HG03175 (cell line): ENCODE results near the gene C10orf67.
"Not testable (repeated sequence)": the region's sequence is repeated elsewhere in the genome, so short reads cannot be mapped to it uniquely, and the experiment has no call there.

Experiments
- ATAC-seq: cut with Tn5 transposase; IDR thresholded peaks from one replicate; pipeline ENCODE4 v1.9.1; 2021; ENCODE audit warnings: mild to moderate bottlenecking, moderate library complexity; ENCODE audit not compliant: unreplicated experiment

Gene C10orf67

DNA sequence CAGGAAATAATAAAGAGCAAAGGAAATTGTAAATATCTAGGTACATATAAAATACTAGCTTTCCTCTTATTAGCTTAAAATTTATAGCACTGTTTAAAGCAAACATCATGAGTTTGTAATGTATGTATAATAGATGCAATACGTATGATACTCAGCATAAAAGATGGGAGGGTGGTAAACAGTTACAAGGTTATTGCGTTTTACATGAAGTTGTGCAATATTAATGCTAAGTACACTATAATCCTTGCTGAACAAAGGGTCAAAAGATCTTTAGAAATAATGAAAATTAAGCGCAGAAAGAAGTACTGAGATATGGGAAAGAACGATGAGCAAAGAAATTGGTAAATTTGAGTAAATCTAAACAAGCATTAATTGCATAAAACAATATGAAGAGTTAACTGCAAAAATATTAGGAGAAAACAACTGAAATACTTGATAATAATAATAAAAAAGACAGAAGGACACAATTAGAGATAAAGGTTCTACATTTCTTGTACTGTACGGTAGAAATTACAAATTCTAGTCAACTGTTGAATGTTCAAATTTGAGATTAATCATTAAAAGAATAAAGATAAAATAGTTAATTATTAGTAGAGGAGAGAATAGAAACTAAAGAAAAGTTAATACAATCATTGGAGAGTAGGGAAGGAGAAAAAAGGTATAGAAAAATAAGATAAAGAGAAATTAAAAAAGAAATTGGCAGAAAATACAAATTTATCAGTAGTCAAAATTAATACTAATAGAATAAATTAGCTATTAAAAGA is 17.9 kb downstream of the C10orf67 start:
- ATAC-seq = no peak

DNA sequence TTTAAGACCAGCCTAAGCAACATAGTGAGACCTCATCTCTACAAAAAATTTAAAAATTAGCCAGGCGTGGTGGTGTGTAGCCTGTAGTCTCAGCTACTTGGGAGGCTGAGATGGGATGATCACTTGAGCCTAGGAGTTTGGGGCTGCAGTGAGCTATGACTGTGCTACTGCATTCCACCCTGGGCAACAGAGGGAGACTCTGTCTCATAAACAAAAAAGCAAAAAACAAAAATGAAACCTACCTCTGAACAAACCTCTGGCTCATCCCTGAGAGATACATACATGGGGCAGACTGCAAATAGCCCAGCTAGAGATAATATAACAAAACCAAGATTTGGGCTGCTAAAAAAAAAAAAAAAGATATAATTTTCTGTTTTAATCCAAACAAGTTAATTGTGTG is 19.5 kb downstream of the C10orf67 start:
- peak; percentile 90 for ATAC-seq

DNA sequence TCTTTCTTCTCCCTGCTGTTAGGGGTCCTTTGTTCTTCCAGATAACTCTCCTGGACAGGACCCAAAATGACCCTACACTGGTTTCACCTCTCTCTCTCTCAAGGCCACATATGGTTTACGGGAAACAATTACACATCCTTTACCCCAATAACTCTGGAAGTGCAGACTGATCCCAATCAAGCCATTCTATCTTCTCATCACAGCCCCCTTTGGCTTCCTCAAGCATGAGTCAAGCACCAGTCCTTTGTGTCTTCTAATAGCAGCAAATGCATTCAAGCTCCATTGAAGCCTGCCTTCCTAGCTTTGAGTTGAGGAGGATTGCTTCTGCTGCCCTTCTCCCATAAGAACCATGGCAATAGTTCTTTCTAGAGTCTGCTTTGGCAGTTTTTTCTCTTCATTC is 20.2 kb downstream of the C10orf67 start:
- no peak for ATAC-seq

DNA sequence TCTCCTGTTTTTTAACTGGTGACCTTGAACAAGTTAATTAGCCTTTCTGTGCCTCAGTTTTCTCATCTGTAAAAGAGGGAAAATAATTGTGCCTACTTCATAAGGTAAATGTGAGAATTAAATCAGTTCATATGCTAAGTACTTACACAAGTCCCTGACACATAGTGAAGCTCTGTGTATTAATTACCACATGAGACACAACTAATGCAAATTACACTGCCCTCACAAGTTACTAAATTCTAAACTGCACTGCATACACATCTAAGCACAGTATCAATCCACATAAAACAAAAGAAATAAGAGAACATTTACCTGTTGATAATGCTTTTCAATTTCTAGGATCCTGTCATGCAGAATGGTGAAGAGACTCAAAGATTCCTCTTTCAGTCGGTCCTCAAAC is 22.5 kb downstream of the C10orf67 start:
- no peak for ATAC-seq

DNA sequence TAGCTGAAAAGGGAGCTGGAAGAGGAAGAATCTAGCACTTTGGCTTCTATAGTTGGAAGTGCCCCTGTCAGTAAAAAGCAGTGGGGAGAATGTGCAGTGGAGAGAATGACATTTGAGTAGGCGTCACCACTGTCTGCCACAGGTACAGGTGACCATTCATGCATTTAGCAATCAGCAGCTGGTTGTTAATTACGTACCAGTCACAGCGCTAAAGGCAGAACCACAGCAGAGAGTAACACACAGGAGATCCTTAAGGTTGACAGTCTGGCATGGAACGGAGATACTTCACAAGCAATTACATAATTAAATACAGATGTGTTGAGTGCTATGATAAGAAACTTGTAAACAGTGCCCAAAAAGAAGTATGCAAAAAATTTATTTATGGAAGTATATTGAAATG is 24.8 kb downstream of the C10orf67 start:
- ATAC-seq = no peak

DNA sequence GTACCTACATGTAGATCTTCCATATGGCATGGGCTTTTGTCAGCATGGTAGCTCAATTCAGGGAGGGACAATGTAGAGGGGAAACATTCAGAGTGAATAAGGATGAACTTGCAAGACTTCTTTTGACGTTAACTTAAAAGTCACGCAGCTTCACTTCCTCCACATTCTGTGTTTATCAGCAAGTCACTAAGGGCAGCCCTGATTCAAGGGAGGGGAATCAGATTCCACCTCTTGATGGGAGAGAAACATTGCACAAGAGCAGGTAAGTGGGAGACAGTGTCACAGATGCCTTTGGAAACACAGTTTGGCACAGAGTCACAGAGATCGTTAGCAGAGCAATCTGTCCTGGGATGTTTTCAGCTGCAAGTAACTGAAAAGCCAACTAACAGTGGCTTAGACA is 26.2 kb downstream of the C10orf67 start:
- ATAC-seq = no peak

DNA sequence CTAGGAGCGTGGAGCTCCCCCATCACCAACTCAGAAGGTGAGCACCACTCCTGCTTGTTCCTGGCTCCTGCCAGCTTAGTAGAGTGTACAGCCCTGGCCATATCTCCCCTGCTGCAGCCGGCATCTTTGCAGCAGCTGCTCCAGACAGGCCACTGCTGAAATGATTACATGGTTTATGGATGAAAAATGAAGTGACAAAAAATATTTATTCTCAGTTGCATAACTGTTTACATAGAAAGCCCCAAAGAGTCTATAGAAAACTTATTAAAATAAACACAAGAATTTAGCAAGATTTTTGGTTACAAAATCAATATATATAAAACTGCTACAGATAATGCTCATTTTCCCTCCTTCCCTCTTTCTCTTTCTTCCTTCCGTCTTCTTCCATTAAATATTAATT is 27.2 kb downstream of the C10orf67 start:
- ATAC-seq = no peak

DNA sequence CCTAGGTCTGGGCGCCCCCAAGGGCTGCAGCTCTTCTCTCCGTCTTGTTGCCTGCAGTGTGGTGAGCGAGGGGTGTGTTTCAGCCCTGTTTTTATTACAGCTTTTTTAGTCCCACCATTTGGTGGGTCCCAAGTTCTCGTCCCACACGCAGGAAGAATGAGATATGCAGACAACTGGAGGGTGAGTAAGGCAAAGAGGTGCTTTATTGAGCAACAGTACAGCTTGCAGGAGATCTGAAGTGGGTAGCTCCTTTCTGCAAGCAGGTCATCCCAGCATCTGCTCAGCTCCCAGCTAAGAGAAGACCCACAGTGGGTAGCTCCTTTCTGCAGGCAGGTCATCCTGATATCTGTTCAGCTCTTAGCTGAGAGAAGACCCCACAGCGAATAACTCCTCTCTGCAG is 28.2 kb downstream of the C10orf67 start:
- no peak for ATAC-seq

DNA sequence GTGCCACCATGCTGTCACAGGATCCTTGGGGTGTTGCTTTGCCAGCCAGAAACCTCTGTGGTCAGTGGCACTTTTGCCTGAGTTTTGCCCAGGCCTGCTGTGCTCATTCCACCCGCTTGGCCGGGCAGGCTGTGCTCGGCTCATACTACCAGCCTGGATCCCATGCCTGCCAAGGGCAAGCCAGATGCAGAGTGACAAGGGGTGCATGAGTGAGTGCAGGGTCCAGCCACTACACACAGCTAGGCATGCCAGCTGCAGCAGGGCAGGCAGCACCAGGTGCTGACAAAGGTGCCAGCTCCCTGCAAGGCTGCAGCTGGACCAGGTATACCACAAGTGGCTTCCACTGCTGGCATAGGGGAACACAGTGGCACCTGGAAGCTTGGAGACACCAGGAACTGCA is 28.6 kb downstream of the C10orf67 start:
- ATAC-seq = no peak

DNA sequence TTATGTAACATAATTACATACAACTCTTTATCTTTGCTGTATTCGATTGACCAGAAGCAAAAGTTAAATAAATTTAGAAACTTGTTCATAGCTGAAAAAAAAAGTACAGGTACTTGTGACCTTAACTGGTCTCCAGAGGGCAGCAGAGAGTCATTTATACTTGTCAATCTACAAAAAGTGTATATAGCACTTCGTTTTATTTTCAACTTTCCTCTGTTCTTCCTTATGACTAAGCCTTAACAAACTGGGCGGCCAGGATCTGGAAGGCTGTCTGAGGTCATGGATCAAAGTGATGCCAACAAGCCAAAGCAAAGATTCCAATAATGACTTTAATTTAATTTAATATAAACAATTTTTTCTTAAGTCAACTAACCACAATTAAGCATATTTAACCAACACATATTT is 29.8 kb downstream of the C10orf67 start:
- peak; percentile 65 for ATAC-seq

DNA sequence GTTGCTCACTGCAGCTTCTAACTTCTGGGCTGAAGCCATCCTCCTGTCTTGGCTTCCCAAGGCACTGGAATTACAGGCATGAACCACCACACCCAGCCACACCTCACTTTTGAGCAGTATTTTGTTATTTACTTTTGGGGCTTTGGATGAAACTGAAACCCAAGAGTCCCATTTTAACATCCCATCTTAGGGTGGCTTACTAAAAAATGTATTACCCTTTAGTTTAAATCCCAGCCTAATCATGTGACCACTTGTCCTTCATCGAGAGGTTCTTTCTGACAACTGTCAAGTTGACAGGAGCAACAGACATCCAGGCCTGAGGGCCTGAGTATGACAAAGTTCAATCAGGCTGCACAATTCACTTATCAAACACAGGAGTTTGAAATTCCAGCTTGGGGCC is 33.6 kb downstream of the C10orf67 start:
- ATAC-seq = no peak

DNA sequence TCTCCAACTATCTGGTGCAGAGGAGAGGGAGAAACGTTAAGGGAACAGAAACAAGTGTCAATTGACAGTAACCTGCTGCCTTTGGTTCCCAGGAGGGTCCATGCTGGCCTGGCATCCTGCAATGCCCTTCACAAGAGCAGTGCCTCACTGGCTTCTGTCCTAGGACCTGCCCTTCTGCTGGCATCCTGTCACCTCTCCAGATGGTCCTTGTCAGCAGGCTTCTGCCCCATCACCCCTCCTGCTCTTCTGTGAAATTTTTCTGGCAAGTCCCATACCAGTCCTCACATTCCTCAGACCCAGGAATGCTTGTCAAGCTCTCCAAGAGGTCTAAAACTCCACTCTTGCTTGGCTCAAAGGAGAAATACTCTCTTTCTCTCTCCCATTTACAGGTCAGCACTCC is 34.2 kb downstream of the C10orf67 start:
- ATAC-seq = no peak

DNA sequence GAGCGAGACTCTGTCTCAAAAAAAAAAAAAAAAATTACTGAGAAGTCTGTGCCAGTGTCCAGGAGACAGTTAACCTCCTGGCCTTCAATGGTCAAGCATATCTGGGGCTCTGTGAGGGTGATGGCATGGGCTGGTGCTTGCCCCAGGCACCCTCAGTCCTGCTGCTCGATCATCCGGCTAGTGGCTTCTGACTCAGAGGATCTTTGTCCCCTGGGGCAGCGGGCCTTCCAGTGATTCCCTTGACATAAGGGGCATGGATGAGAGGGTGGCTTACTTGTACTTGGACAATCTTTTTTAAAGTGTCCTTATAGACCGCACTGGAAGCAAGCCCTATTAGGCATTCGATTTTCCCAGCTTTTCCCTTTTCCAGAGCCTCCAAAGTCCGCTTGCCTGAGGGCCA is 44.6 kb downstream of the C10orf67 start:
- ATAC-seq = not testable (repeated sequence)

DNA sequence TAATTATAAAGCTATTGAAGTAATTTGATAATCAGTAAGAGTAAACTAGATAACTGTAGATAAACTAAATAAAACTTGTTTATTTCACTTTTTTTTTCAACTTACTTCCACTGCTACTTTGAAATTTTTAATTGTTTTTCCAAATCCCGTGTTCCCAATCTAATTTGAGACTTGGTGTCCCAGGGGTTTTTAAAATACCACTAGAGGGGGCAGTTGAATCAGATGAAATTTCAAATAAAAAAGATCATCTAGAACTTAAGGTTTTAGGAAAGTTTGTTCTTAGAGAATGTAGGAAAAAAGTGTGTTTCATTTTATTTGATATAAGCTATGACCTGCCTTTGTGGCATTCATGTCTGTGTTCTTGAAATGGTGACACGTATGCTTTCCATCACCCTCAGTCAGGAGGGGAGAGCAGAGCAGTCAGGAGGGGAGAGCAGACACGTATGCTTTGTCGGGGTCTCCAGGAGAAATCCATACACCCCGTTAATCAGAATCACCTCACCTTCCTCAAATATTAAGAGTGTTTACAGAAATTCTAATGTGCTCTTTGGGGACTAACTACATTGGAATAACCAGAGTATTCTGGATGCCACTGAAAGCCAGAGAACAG is 49.9 kb downstream of the C10orf67 start:
- no peak for ATAC-seq

DNA sequence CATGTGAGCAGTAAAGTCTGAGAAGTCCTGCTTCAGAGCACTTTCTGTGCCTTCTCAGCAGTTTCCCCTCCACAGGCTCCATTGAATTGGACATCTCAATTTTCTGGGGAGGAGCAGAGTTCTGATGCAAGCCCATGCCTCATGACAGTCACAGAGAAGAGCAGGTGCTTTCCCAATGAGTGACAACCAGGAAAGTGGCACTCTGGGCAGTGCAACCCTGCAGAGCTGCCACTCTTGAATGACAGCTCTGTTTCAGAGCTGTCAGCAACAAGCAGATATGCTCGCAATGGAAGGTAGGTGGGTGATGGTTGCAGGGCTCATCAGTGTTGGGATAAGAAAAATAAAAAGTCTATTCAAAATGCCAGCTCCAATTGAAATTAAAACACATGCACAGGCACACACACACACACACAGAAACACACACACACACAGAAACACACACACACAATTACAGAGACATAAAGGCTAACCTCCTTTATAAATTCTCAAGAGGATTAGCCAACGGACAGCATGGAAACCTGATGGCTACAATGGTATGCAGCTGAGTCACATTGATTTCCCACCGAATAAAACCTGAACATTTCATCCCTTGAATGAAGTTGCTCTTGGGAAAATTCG is 50.5 kb downstream of the C10orf67 start:
- ATAC-seq = no peak

DNA sequence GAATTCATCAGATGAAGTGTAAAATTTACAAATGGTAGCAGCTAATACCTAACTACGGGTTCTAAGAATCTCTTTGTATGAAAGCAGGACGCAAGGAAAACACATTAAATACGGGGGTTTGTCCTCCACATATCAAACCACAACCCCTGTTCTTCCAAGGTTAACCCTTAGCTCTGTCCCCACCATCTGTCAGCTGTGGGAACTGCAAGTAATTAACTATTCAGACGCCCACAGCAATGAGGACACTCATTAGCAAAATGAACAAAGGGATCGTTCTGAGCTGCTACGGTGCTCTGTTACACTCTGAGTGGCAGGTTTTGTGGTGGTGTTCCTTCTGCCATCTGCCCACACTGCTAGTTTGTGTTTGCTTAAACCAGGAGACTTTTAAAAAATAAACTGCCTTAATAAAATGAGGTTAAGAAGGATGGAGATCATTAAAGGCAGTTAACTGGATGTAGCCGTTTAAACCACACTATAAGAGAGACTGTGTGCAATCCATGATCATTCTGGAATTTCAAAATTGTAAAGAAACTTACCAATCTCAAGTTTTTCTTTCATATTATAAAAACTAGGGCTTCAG is 51.4 kb downstream of the C10orf67 start:
- ATAC-seq = peak; percentile 95

DNA sequence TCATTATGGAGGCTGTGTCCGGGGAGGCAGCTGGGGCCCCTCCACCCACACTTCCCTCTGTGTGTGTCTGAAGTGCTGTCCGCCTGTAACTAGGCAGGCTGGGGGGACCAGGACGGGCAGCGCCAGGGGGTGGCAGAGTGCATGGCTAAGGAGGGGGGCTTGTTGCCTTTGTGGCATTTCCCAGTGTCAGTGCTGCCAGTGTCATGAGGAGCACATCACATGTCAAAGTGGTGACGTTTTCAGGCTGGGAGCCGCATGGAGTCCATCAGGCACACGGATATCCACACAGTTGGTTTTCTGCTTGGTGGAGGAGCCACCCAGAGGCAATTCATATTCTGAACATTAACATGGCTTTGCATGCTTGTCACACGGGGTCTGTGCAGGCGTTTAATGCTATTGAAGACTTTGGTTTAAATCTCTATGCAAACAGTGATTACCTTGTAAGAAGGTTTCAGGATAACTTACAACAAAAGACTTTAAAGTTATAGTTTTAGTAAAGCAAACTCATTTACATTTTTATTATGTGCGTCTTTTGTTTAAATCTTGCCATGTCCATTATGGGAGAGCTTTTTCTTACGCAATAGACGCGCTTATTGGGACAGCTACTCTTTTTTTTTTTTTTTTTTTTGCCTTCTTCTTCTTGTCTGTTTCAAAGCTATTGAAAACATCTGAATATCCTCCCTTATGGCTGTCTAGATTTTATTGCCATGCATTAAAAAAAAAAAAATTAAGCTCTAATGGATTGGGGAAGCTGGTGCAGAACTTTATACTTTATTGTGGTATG is 52.9 kb downstream of the C10orf67 start:
- no peak for ATAC-seq

DNA sequence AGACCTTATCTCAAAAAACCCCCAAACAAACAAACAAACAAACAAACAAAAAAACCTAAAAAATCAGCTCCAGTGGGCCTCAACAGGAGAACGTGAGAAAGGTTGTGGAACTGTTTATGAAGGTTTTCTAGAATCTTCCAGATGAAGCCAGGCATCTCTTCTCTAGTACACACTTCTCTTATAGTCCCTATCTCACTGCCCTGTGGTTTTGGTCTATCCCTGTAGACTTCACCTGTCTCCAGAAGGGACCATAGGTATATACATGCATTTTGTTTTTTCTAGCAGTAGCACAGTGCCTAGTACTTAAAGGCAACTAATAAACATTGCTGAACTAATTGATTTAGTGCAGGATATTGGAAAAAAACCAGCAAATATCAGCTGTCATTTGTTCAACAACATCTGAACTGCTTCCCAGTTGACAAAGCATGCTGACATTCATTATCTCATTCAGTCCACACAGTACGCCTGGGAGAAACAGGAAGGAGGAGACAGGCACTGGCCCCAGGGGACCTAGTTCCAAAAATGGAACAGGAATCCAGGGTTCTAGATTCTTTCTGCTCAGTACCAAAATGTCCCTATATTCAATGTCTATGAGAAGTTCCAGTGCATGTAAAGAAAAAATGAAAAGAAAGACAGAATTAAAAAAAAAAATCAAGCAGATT is 59.8 kb downstream of the C10orf67 start:
- ATAC-seq = no peak

DNA sequence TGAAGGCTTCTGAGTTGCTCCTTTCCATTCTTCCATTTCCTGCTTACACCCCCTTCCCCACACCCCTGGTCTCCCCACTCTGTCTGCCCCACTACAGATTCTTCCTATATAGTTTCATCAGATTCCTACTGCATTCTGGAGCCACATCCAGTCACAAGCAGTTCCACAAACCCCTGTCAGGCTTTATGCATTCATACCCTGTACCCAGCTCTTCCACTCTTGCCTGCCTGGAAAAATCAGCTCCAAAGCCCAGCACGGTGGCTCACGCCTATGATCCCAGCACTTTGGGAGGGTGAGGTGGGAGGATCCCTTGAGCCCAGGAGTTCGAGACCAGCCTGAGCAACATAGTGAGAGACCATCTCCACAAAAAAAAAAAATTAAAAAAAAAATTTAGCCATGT is 60.4 kb downstream of the C10orf67 start:
- no peak for ATAC-seq

DNA sequence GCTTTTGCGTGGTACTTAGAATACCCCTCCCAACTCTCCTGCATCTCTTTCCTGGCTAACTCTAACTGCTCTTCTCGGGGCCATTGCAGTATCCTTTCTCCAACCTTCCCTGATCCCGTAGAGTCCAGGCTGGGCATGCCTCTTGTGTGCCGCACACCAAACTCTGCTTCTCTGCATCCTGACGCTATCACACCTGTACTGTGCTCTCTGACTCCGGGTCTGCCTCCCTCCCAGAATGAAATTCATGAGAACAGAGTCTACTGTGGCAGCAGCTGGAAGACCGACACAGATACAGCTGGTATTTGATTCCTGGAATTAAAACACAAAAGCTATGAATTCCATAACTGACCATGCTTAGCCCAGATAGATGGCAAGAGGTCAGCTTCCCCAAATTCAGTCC is 60.9 kb downstream of the C10orf67 start:
- ATAC-seq = no peak

DNA sequence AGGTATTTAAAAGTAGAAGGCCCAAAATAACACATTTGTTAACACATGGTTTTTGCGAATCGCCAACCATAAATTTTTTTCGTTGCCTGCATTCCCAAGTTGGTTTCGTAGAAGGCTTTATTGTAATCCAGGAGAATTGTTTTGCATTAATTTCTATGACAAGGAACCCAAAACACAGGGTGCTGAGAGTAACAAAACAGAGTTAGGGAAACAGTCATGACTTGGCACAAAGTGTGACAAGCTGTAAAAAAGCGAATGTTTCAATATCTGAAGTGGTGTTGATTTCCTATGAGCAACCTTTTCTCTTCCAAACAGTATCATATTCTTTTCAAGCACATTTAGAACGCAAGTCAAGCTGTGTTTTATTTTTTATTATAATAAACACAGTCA is 63.6 kb downstream of the C10orf67 start:
- ATAC-seq = no peak
